GM23248 (cell line): ENCODE results near the gene DAB1. TPM values are rescaled to one million over a fixed set of nuclear protein-coding genes. Genes with fewer than 3 reads are reported as not detected.
A peak's percentile ranks its signal among the peaks of the same experiment; 100 is the strongest.

Source experiments
- DNase-seq: peaks from one replicate; pipeline ENCODE4 v3.0.0-alpha.2; 2015
- H2AFZ ChIP-seq: fragments of 200-600 bp; sonication (generic); 2 replicates; pipeline ENCODE4 v1.6.1; 2016; ENCODE audit warnings: antibody characterized with exemption
- H3F3A ChIP-seq: fragments of 200-600 bp; sonication (generic); 2 replicates; pipeline ENCODE4 v1.6.1; 2016; ENCODE audit warnings: mild to moderate bottlenecking, antibody characterized with exemption, mixed run types; ENCODE audit not compliant: insufficient read depth
- H3K27ac ChIP-seq: fragments of 200-600 bp; sonication (generic); 2 replicates; pipeline ENCODE4 v1.5.1; 2016; ENCODE audit warnings: mild to moderate bottlenecking
- H3K27me3 ChIP-seq: fragments of 200-600 bp; sonication (generic); replicated peaks from 2 replicates; pipeline ENCODE4 v1.6.1; 2016; ENCODE audit warnings: mild to moderate bottlenecking; ENCODE audit not compliant: insufficient read depth
- H3K36me3 ChIP-seq: fragments of 200-600 bp; sonication (generic); 2 replicates; pipeline ENCODE4 v1.6.1; 2016; ENCODE audit warnings: low read depth, mild to moderate bottlenecking
- H3K4me1 ChIP-seq: fragments of 200-600 bp; sonication (generic); 2 replicates; pipeline ENCODE4 v1.6.1; 2016; ENCODE audit warnings: mild to moderate bottlenecking; ENCODE audit not compliant: insufficient read depth
- H3K4me2 ChIP-seq: fragments of 200-600 bp; sonication (generic); one replicate; pipeline ENCODE4 v1.6.1; 2016; ENCODE audit warnings: mild to moderate bottlenecking; ENCODE audit not compliant: unreplicated experiment
- H3K4me3 ChIP-seq: fragments of 200-600 bp; sonication (generic); 2 replicates; pipeline ENCODE4 v1.5.1; 2016; ENCODE audit warnings: mild to moderate bottlenecking
- H3K79me2 ChIP-seq: fragments of 200-600 bp; sonication (generic); 2 replicates; pipeline ENCODE4 v1.6.1; 2016; ENCODE audit warnings: mild to moderate bottlenecking; ENCODE audit not compliant: insufficient read depth
- H3K9ac ChIP-seq: fragments of 200-600 bp; sonication (generic); 2 replicates; pipeline ENCODE4 v1.6.1; 2016; ENCODE audit warnings: mild to moderate bottlenecking
- H3K9me2 ChIP-seq: fragments of 200-600 bp; sonication (generic); 2 replicates; pipeline ENCODE4 v1.6.1; 2016; ENCODE audit warnings: mixed run types, mild to moderate bottlenecking, moderate library complexity; ENCODE audit not compliant: insufficient read depth
- H3K9me3 ChIP-seq: fragments of 200-600 bp; sonication (generic); one replicate; pipeline ENCODE4 v1.6.1; 2017; ENCODE audit warnings: low read depth
- H4K20me1 ChIP-seq: fragments of 200-600 bp; sonication (generic); 2 replicates; pipeline ENCODE4 v1.6.0; 2016; ENCODE audit not compliant: insufficient read depth
- EZH2 ChIP-seq: fragments of 200-600 bp; sonication (generic); IDR thresholded peaks from 2 replicates; pipeline ENCODE4 v1.6.1; 2018; ENCODE audit warnings: antibody characterized with exemption, mild to moderate bottlenecking; ENCODE audit not compliant: insufficient read depth, poor library complexity, severe bottlenecking
- EZH2phosphoT487 ChIP-seq: fragments of 200-600 bp; sonication (generic); IDR thresholded peaks from 2 replicates; pipeline ENCODE4 v1.6.1; 2018; ENCODE audit warnings: antibody characterized with exemption, moderate library complexity, mild to moderate bottlenecking, low read depth; ENCODE audit not compliant: insufficient read depth
- WGBS, 2 experiments: methylation state at CpG; one replicate each; pipeline ENCODE4 v1.1.6; 2015 to 2017; ENCODE audit warnings: low lambda C conversion rate in 2 of 2, low coverage in 1 of 2; ENCODE audit errors: missing lambda C conversion rate in 2 of 2; 5-methylcytosine and 5-hydroxymethylcytosine counted together
- in situ Hi-C: fragments of 300-500 bp; cut with MboI; formaldehyde crosslinking; loops from 2 replicates; pipeline ENCODE4 v1.15.0; 2020
- polyA plus RNA-seq: library from polyadenylated mRNA; unstranded; fragments of >200 nt; fragmentation: Nextera tagmentation; extraction: Ambion mirVana; gene quantifications from 2 replicates; pipeline ENCODE4 v1.2.1, GENCODE V29; 2016
- total RNA-seq: library from RNA; depleted of rRNA; stranded (reverse); fragments of >200 nt; shearing (Covaris generic); gene quantifications from 2 replicates; pipeline ENCODE4 v1.2.3, GENCODE V29; 2014

The DAB1 gene
- total and polyA plus RNA-seq, 2 experiments from 2014 or later, result 0.11 to 0.39 TPM

DNA sequence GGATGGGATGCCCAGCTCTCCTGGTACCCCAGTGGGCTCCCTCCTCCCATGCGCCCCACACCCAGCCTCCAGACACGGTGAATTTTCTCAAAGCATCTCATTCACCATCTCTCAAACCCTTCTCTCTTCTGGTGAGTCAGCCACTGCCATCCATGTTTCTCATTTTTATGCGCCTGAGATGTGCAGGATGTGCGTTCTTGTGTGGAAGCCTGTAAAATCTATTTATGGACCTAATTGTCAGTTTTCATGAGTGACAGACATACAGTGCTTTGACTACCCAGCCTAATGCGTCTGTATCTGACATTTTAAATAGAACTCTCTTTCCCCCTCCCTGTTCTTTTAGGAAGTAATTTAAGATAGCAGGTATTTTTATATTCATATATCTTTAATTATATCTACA, 158.8 kb downstream of the DAB1 start:
- no peaks in the 10 kb centered on the region for H3K36me3 ChIP-seq
- TF ChIP-seq EZH2 (no peak), EZH2phosphoT487 (no peak)
- no peak overlapping the region for H2AFZ ChIP-seq
- no peak overlapping the region for H3K4me3 ChIP-seq
- no peaks in the 10 kb centered on the region for H3K9me2 ChIP-seq
- H3K4me2 ChIP-seq, result no peak overlapping the region
- H3K9ac ChIP-seq, result no peak overlapping the region
- H3K9me3 ChIP-seq, result no peaks in the 10 kb centered on the region
- WGBS, 2 experiments, result 66 to 73% methylated on average over 5 of the region's 5 CpGs
- no peaks in the 10 kb centered on the region for H4K20me1 ChIP-seq
- H3K79me2 ChIP-seq, result no peaks in the 10 kb centered on the region
- no peaks in the 10 kb centered on the region for H3F3A ChIP-seq
- peaks cover 12% of the 10 kb centered on the region; the same call in 1 of the 2 replicates for H3K27me3 ChIP-seq
- in situ Hi-C loops, result no loop called here
- no peak for DNase-seq
- H3K4me1 ChIP-seq, result no peaks in the 10 kb centered on the region
- no peak overlapping the region for H3K27ac ChIP-seq

DNA sequence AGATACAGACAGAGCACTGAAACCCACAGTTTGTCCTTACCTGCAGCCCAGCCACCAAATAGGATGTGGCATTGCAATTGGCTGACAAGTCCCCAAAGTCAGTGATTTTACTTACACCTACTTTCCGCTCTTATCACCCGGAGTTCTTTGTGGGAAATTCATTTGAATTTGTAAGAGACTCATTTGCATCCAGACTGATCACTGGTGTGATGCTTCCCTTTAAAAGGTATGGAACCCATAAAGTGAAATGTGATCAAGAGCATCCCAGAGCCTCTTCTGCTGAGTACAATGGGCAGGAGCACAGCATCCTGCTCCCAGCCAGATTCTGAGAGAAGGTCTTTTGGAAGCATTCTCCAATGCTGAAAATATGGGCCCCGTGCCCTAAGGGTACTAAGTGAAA, 161.4 kb downstream of the DAB1 start:
- Histone ChIP-seq H3K79me2 (no peaks in the 10 kb centered on the region), H3K27ac (no peak overlapping the region), H3K4me1 (no peaks in the 10 kb centered on the region), H3K27me3 (no peaks in the 10 kb centered on the region), H4K20me1 (no peaks in the 10 kb centered on the region), H3K36me3 (no peaks in the 10 kb centered on the region), H3K4me2 (no peak overlapping the region), H3K9me3 (no peaks in the 10 kb centered on the region), H3K9me2 (no peaks in the 10 kb centered on the region), H3K4me3 (no peak overlapping the region), H2AFZ (no peak overlapping the region), H3F3A (no peaks in the 10 kb centered on the region), H3K9ac (no peak overlapping the region)
- DNase-seq, result no peak
- in situ Hi-C loops, result no loop called here
- WGBS, 2 experiments, result 60% methylated on average over 3 of the region's 3 CpGs
- TF ChIP-seq EZH2phosphoT487 (no peak), EZH2 (no peak)

DNA sequence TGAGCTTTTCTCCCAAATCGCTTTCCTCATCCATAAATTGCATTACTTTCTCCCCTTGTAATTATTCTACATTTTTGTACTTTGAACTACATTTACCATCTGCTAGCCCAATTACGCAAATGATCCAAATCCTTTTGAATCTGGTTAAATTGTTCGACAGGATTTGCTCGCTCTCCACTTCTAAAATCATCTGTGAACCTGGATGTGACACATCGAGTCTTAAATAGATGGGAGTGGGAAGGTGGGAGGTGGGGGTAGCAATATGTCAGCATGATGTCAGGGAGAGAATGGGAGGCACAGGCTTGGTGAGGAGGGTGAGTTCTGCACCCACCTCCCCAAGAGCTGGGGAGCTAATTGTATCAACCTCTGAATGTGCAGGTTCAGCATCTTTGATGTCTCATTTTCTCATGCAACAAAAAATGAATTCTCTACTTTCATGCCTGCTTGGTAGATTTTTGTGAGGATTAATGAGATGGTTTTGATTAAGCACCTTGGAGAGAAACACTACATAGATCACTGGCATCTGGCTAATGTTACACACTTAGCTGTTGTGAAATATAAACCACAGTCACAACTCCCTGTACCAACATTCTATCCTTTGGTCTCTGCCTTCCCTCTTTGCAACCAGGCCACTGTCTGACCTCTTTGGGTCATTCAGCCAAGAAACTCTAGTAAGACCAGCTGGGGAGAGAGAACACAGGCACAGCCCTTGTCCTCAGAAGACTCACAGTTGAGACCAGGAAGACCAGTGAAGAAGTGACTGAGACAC, 165.1 kb downstream of the DAB1 start:
- no peaks in the 10 kb centered on the region for H3K9me2 ChIP-seq
- no peak overlapping the region for H2AFZ ChIP-seq
- 28 to 35% methylated on average over 5 of the region's 5 CpGs for WGBS, 2 experiments
- no peaks in the 10 kb centered on the region for H4K20me1 ChIP-seq
- no peaks in the 10 kb centered on the region for H3K9me3 ChIP-seq
- in situ Hi-C loops, result no loop called here
- H3K27me3 ChIP-seq, result no peaks in the 10 kb centered on the region
- no peaks in the 10 kb centered on the region for H3K79me2 ChIP-seq
- peaks cover 7% of the 10 kb centered on the region for H3F3A ChIP-seq
- no peak overlapping the region for H3K4me3 ChIP-seq
- no peak overlapping the region for H3K9ac ChIP-seq
- no peaks in the 10 kb centered on the region for H3K36me3 ChIP-seq
- peak; percentile 39 for DNase-seq
- H3K27ac ChIP-seq, result no peak overlapping the region
- peaks cover 7% of the 10 kb centered on the region for H3K4me1 ChIP-seq
- H3K4me2 ChIP-seq, result no peak overlapping the region
- TF ChIP-seq EZH2, result no peak
- no peak for TF ChIP-seq EZH2phosphoT487

DNA sequence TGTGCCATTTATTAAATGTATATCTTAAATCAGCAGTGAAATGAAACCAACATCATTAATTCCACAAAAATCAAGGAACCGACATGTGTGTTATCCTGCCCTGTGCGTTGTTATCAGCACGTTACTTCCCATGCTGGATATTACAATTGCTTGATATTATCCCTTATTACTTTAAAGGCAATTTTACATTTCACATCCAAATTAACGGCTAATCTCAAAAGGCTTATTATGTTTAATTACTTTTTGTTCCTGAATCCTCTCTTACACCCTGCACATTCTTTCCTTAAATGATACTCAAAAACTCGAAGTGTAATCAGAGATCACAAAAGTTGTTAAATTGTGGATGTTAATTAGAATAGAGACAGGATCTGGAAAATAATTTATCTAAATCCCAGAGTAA, 167.9 kb downstream of the DAB1 start:
- no peaks in the 10 kb centered on the region for H3K79me2 ChIP-seq
- H3K9me3 ChIP-seq, result no peaks in the 10 kb centered on the region
- no peak for TF ChIP-seq EZH2phosphoT487
- no peak for TF ChIP-seq EZH2
- H3K9ac ChIP-seq, result no peak overlapping the region
- no peaks in the 10 kb centered on the region for H3K27me3 ChIP-seq
- H3K27ac ChIP-seq, result no peak overlapping the region
- H3K9me2 ChIP-seq, result no peaks in the 10 kb centered on the region
- 72 to 77% methylated on average over 5 of the region's 5 CpGs for WGBS, 2 experiments
- H3F3A ChIP-seq, result peaks cover 14% of the 10 kb centered on the region
- in situ Hi-C loops, result no loop called here
- H3K4me1 ChIP-seq, result peaks cover 19% of the 10 kb centered on the region
- H3K36me3 ChIP-seq, result no peaks in the 10 kb centered on the region
- H2AFZ ChIP-seq, result no peak overlapping the region
- no peak for DNase-seq
- H3K4me3 ChIP-seq, result no peak overlapping the region
- no peak overlapping the region for H3K4me2 ChIP-seq
- no peaks in the 10 kb centered on the region for H4K20me1 ChIP-seq

DNA sequence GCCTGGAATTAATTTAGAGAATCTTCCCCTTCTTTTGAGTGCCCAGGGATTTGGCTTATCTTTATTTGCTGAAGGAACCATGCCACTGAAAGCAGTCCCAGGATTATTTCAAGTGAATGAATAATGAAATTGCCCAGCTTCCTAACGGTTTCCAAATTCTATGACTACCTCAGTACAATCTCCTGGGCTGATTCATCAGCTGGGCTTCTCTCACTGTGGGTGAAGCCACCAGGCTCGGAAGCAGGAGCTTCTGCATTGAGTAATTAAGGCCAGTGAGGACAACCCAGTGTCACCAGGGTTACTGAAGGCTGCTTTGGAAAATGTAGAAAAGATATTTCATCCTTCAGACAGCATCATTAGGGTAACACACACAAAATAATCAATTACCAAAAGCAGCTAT, 169.8 kb downstream of the DAB1 start:
- TF ChIP-seq EZH2 (no peak), EZH2phosphoT487 (no peak)
- no peaks in the 10 kb centered on the region for H3K9me3 ChIP-seq
- in situ Hi-C loops, result no loop called here
- H3K4me3 ChIP-seq, result no peak overlapping the region
- peak overlapping the region; percentile 15 for H3K4me2 ChIP-seq
- DNase-seq, result peak; percentile 93
- no peaks in the 10 kb centered on the region for H3K36me3 ChIP-seq
- peaks cover 14% of the 10 kb centered on the region for H3F3A ChIP-seq
- H3K9me2 ChIP-seq, result no peaks in the 10 kb centered on the region
- no peak overlapping the region for H2AFZ ChIP-seq
- 0 out of 2 replicates have a peak overlapping the region, but pooled peaks have one; percentile 27 for H3K9ac ChIP-seq
- H3K27me3 ChIP-seq, result no peaks in the 10 kb centered on the region
- 0% methylated on average over 2 of the region's 2 CpGs for WGBS, 2 experiments
- H3K79me2 ChIP-seq, result no peaks in the 10 kb centered on the region
- H4K20me1 ChIP-seq, result no peaks in the 10 kb centered on the region
- H3K27ac ChIP-seq, result peak overlapping the region; percentile 44; the same call in 1 of the 2 replicates
- peaks cover 19% of the 10 kb centered on the region for H3K4me1 ChIP-seq
